HG03565 (cell line): ENCODE measurements around the gene RFC4.
"Not testable (repeated sequence)": the region's sequence is repeated elsewhere in the genome, so short reads cannot be mapped to it uniquely, and the experiment has no call there.

Source experiments
- ATAC-seq: cut with Tn5 transposase; IDR thresholded peaks from one replicate; pipeline ENCODE4 v1.9.1; 2021; ENCODE audit warnings: mild to moderate bottlenecking, moderate library complexity; ENCODE audit not compliant: unreplicated experiment

The RFC4 gene

DNA sequence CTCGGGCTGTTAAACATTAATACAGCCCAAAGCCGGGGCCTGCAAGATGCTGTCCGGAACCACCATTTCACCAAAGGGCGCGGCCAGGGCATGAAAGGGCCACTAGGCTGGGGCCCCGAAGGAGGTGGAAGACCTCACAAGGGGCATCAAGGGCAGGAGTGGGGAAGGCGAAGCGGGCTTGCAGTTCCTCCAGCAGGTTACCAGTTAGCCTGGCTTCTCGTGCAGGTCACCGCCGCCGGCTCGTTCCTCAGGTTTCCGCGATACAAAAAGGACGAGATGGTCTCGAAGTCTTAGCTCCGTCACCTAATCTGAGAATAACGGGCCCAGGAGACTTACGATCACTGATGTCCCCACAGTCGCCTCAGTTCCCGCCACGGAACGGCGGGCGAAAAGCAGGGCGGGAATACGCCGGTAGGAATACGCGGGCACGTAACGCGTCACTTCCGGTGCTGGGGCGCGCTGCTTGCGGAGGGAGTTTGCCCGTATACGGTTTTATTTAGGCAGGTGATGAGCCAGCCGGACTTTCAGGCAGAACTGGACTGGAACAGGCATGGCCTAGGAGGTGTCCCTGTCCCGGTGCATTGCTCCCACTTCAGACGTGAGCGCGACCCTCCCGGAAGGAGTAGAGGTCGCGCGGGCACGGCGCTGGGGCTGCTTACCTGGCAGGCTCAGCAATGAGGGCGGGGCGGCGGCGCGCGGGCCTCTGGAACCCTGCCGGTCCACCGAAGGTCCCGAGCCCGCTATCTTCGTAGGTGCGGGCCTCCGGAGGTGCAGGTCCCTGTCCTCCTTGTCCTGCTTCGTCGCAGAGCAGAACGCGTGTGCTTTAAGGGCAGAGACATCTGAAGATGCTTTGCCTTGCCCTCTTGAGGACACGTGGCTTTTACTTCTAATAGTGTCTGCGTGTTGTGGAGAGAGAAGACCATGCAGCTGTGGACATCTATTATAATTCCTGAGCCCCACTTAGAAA, at the start of gene RFC4:
RFC4 (minus strand) TSS at position 394 of the 967 bp plus-strand sequence. CDS start 1,769 bp downstream, outside the sequence.
- peak; percentile 93 for ATAC-seq

DNA sequence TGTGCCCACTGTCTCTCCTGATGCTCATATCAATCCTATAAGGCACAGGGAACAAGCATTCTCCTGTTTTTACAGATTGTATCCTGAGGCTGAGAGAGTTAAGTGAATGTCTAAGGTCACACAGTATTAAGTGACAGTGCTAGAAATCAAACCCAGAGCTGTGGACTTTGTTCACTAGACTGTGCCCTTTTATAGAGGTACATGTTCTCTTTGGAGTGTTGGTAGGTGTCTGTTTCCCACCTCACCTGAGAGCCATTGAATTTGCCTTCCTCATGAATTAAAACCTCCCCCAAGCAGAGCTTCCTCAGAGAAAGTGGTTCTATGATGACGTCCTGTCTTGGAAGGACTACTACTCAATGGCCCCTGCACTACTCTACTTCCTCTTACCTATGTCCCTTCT, 48.7 kb upstream of the RFC4 start:
- no peak for ATAC-seq

- no peak for ATAC-seq
Measured at GRCh38 chr3:186854146-186854545, 47.9 kb upstream of the RFC4 start.

GRCh38 chr3:186852994-186853393, 46.7 kb upstream of the RFC4 start:
- ATAC-seq: no peak

DNA sequence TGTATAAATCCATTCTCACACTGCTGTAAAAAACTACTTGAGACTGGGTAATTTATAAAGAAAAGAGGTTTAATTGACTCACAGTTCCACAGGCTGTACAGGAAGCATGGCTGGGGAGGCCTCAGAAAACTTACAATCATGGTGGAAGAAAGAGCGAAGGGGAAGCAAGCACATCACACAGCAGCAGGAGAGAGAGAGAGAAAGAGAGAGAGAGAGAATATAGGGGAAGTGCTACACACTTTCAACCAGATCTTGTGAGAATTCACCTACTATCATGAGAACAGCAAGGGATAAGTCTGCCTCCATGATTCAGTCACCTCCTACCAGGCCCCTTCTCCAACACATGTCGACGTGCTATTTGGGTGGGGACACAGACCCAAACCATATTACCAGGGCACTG, 45.6 kb upstream of the RFC4 start:
- not testable (repeated sequence) for ATAC-seq

DNA sequence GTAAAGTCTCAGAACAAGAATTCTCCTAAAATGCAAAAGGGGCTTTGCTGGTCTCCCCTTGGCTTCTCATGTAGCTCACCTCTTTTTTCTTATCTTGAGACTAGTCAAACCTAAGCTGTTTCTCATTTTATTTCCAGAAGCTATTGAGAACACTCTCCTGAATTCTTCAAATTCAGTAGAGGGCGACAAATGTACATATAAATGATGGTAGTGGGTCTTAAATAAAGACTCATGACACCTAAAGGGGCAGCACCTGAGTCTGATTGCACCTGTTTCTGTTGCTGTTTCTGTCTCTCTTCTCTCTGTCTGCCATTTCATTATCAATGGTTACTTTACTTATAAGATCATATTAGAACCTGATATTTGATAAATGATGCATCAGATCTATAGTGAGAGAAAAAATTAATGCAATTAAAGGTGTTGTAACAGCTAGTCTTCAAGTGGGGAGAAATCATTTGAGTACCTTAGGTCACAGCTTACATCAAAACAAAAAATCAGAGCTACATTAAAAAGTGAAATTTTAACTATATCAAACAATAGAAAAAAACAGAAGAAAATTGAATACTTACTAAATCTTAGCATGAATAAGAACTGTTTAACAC, 43.2 kb upstream of the RFC4 start:
- peak; percentile 54 for ATAC-seq

DNA sequence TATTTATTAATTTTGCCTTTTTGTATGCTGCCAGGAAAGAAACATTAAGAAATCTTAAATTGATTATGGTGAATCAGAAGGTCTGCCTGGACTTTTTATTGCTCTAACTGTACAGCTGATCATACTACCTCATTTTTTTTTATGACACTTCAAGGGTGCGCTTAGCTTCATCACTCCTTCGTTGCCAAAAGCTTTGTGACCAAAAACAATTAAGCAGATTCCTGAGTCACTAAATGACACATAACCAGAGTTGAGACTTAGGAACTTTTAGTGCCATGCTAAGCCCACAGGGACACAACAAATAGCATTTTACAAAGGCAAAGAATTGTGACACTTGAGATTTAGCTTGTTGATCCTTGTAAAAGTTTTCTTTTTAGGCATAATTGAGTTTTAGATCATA, 41.2 kb upstream of the RFC4 start:
- ATAC-seq: no peak

- ATAC-seq: no peak
Measured at GRCh38 chr3:186845756-186846155, 39.5 kb upstream of the RFC4 start.

DNA sequence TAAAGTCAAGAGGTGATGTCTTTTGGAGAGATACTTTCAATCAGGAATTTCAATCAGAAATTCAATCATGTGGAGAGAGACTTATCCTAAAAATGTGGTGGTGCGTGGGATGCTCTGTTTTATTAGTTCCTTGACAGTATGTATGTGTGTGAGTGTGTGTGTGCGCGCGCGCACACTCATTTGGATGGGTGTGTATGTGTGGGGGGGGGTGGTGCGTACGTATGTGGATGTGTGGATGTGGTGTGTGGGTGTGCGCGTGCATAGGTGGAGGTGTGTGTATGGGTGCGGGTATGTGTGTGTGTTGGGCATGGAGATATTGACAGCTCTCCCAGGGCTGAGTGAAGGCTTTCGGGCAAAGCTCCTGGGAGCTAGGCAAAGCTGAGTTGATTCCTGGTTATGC, 38.6 kb upstream of the RFC4 start:
- ATAC-seq: no peak

DNA sequence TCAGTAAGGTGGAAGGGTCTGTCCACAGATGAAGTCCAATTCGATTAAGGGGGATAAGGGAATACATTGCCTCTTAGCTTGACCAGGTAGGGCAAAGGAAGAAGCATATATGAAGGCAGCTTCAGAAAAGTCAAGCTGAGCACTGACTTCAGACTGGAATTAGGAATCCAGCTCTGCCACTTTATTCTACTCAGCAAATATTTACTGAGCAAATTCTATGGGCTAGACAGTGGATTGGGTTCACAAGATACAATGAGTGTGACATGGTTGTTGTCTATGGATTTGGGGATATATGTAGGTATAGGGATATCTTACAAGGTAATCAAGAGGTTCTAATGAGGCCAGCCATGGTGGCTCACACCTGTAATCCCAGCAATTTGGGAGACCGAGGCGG, 36.8 kb upstream of the RFC4 start:
- no peak for ATAC-seq

GRCh38 chr3:186842426-186843038, 36.2 kb upstream of the RFC4 start, which contains the start of gene ADIPOQ:
Gene ADIPOQ (plus strand): TSS chr3:186842710. CDS start chr3:186853059, 10,349 bp downstream.
- ATAC-seq: no peak

DNA sequence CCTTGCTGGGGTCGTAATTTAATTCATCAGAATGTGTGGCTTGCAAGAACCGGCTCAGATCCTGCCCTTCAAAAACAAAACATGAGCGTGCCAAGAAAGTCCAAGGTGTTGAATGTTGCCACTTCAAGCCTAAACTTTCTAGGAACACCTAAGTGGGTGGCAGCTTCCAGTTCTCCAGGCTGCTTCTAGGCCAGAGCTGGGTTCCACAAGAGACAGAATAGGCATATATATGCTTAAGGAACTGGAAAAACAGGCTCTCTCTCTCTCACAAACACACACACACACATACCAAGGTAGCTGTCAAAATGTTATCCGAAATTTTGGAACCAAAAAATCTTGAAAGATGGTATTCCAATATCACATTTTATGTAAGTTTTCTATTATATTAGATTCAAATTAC, 35.3 kb upstream of the RFC4 start:
- ATAC-seq: no peak

GRCh38 chr3:186839874-186840641, 33.8 kb upstream of the RFC4 start:
- no peak for ATAC-seq

GRCh38 chr3:186832276-186832675, 26.0 kb upstream of the RFC4 start:
- ATAC-seq: no peak

DNA sequence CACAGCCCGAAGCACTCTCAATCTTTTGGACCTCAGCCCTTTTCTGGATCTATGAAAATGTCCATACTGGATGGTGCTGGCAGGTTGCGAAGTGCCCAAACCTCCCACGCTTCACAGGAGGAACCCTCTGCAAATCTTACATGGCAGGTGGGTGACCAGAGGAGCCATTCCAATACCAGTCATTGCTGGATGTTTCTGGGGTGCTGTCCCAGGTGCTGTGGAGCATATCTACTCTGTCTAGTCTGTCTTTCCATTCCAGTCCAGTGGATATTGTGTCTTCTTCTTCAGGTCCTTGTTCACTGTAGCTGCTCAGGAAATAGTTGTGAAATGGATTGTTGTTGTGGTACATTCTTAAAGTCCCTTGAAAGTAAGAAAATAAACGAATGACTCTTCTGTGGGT, 25.5 kb upstream of the RFC4 start:
- no peak for ATAC-seq

DNA sequence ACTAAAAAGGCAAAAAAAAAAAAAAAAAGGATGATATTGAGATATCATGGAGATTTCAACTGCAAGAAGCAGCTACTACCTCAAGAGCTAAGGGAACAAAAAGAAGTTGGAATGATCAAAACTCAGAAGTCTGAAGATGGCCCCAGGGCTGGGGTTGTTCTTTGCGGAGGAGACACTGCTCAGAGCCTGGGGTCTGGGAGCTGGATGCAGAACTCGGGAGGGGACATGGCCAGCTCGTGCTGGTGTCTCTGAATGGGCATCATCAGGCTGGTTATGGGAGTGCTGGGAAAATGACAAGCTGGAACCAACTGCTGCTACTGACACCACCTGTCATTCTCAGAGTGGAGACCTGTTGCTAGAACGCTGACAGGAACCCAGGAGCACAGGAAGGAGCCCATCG, 22.1 kb upstream of the RFC4 start:
- ATAC-seq: no peak

DNA sequence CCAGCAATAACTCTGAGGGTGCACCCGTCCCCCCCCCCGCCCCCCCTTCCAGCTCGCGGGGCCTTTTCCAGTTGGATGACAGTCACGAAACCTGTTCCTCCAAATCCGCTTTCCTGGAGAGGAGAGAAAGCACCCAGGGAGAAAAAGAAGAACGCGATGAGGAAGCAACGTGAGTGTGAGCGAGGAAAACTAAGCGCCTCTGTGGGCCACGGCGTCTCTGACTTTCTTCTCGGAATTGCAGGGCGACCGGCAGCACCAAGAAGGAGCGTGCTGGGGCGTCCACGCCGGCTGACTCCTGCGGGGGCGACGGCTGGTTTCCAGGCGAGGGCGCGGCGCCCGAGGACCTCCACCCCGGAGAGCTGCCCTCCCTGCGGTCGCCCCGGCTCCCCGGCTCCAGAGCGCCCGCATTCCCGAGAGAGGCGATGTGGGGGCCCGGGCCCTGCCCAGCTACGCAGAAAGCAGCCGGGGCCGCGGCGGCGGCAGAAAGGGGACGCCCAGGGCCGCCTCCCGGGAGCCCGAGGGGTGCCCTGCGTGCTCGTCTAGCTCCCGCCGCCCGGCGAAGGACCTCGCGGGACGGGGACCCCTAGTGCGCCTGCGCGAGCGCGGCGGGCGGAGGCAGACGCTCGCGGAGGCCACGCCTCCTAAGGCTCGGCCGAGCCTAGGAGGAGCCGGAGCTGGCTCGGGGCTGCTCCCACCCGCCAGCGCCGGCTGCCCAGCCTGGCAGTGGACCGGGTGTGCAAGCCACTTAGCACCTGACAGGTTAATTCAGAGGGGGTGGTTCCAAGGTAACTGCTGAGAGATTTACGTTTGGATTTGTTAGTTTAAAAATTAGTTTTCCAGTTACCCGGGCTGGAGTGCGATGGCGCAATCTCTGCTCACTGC, 20.9 kb upstream of the RFC4 start:
- ATAC-seq: peak; percentile 92

GRCh38 chr3:186826410-186826975, 20.2 kb upstream of the RFC4 start:
- ATAC-seq: no peak

DNA sequence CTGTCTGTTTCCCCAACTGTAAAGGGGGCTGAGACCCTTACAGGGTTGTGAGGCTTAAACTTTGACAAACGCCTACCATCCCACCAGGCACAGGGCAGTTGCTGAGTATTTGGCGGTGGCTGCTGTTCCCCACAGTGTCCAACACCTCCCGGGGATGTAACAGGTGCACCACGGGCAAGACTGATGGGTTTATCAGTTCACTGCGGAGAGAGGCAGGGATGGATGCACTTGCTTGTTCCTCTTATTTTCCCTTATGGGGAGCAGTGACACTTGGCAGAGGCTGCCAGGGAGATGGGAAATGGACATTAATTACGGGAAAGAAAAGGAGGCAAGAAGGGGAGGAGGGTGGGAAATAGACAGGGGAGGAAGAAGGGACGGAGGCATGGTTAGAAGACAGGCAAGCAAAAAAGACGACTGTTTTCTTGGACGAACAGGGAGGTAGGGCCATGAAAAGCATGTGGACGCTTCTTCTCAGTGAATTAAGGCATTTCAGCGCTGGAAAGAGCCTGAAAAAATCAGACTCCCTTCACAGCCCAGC, 19.7 kb upstream of the RFC4 start:
- ATAC-seq: no peak
